HUES64 (cell line): ENCODE data around the gene SYTL2.

Experiments
- H3K27ac ChIP-seq: 2 replicates; pipeline ENCODE4 v1.7.0; 2013; ENCODE audit warnings: low read depth, low read length, inconsistent platforms
- H3K27me3 ChIP-seq: 2 replicates; pipeline ENCODE4 v1.6.1; 2013; ENCODE audit warnings: mild to moderate bottlenecking, low read length; ENCODE audit not compliant: insufficient read depth
- H3K36me3 ChIP-seq: 2 replicates; pipeline ENCODE4 v1.6.1; 2013; ENCODE audit warnings: mild to moderate bottlenecking, low read length; ENCODE audit not compliant: insufficient read depth
- H3K4me1 ChIP-seq: 2 replicates; pipeline ENCODE4 v1.6.1; 2013; ENCODE audit warnings: mild to moderate bottlenecking, low read length, moderate library complexity; ENCODE audit not compliant: insufficient read depth
- H3K4me3 ChIP-seq: 2 replicates; pipeline ENCODE4 v1.5.1; 2013; ENCODE audit warnings: mild to moderate bottlenecking, low read length, moderate library complexity
- H3K9ac ChIP-seq: 2 replicates; pipeline ENCODE4 v1.6.1; 2013; ENCODE audit warnings: mild to moderate bottlenecking, low read depth, low read length
- H3K9me3 ChIP-seq: 2 replicates; pipeline ENCODE4 v1.6.1; 2013; ENCODE audit warnings: low read depth, low read length; ENCODE audit not compliant: insufficient read depth
- WGBS: fragments of 150-250, 120-280 bp; methylation state at CpG from one replicate; pipeline ENCODE4 v1.1.7; 2013; ENCODE audit warnings: missing lambda C conversion rate; 5-methylcytosine and 5-hydroxymethylcytosine counted together

Gene SYTL2

GRCh38 chr11:85704967-85705366 lies 106.0 kb downstream of the SYTL2 start:
- WGBS, result 100% methylated on average over 2 of the region's 3 CpGs
- Histone ChIP-seq H3K36me3 (no peaks in the 10 kb centered on the region), H3K4me1 (0 out of 2 replicates have a peak, but pooled peaks cover 4% of the 10 kb centered on the region), H3K9ac (no peak overlapping the region), H3K27me3 (no peaks in the 10 kb centered on the region), H3K4me3 (no peak overlapping the region), H3K27ac (no peak overlapping the region), H3K9me3 (no peaks in the 10 kb centered on the region)

DNA sequence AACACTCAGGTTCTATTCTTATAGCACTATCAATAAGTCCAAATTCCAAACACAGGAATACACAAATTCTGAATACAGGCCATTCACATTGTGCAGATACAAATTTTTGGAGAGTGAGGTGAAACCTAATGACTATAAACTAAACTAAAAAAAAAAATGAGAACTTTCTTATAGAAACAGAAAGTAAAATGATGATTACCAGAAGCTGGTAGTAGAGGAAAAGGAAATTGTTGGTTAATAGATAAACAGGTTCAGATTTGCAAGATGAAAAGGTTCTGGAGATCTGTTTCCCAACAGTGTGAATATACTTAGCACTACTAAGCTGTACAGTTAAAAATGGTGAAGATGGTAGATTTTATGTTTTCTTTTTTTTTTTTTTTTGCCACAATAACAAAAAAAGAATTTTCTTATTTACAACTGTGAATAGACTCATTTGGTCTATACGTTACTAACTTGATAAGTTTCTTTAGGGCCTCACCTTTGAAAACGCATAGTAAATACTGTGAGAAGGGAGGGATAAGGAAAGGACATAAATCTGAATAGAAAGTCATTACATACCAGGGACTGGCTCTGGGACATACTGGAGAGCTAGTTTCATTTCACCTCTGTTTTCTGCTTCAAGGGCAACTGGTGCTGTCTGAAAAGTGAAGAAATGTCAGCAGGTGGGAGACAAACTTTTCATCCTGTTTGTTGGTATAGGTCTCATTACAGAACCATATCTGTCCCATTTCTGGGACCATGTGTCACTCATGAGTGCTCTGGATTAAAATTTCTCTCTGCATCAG lies 110.8 kb downstream of the SYTL2 start:
- no peak overlapping the region for H3K9ac ChIP-seq
- H3K27ac ChIP-seq, result no peak overlapping the region
- no peaks in the 10 kb centered on the region for H3K27me3 ChIP-seq
- no peak overlapping the region for H3K4me3 ChIP-seq
- no peaks in the 10 kb centered on the region for H3K9me3 ChIP-seq
- WGBS, result 92% methylated on average over 2 of the region's 2 CpGs
- H3K36me3 ChIP-seq, result no peaks in the 10 kb centered on the region
- peaks cover 11% of the 10 kb centered on the region; the same call in 1 of the 2 replicates for H3K4me1 ChIP-seq

- H3K27me3 ChIP-seq, result no peaks in the 10 kb centered on the region
- peaks cover 11% of the 10 kb centered on the region; the same call in 1 of the 2 replicates for H3K4me1 ChIP-seq
- no peak overlapping the region for H3K4me3 ChIP-seq
- H3K27ac ChIP-seq, result no peak overlapping the region
- H3K36me3 ChIP-seq, result no peaks in the 10 kb centered on the region
- WGBS, result 100% methylated on average over 1 of the region's 1 CpG
- H3K9me3 ChIP-seq, result no peaks in the 10 kb centered on the region
- H3K9ac ChIP-seq, result no peak overlapping the region
These were observed 112.7 kb downstream of the SYTL2 start for GRCh38 chr11:85698195-85698594.

GRCh38 chr11:85697747-85698146 lies 113.2 kb downstream of the SYTL2 start:
- Histone ChIP-seq H3K36me3 (no peaks in the 10 kb centered on the region), H3K9me3 (no peaks in the 10 kb centered on the region), H3K4me3 (no peak overlapping the region), H3K9ac (no peak overlapping the region), H3K27me3 (no peaks in the 10 kb centered on the region), H3K27ac (no peak overlapping the region), H3K4me1 (peaks cover 11% of the 10 kb centered on the region; the same call in 1 of the 2 replicates)
- 90% methylated on average over 2 of the region's 2 CpGs for WGBS

- no peak overlapping the region for H3K27ac ChIP-seq
These were observed 115.4 kb downstream of the SYTL2 start for GRCh38 chr11:85695546-85695945.

DNA sequence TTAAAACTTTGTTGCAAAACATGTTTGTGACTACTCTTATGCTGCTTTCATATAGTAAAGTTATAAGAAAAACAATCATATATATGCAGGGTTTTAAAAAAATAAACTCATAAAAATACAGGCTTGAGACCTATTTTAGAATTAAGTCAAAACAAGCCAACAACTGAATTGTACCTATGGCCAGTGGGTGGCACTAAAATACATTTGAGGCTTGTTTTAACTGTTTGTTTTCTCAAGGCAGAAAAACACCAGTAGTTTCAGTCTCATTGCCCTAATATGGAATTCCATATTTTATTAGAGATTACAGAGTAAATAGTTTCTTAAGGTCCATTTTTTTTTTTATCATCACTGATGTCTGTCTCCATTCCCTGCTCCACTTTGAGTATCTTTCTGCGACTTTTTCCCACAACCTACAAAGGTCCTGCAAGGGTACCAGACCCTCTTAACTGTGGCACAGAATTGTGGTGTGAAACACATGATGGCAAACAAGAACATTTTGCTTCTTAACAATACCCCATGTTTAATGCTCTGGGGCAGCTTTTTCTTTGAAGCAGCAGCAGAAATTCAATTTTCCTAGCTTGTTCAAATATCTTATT lies 116.5 kb downstream of the SYTL2 start:
- Histone ChIP-seq H3K9me3 (no peaks in the 10 kb centered on the region), H3K36me3 (no peaks in the 10 kb centered on the region), H3K4me3 (no peak overlapping the region), H3K4me1 (peaks cover 7% of the 10 kb centered on the region; the same call in 1 of the 2 replicates), H3K9ac (no peak overlapping the region), H3K27me3 (no peaks in the 10 kb centered on the region), H3K27ac (no peak overlapping the region)
- 88% methylated on average over 1 of the region's 1 CpG for WGBS

More at GRCh38 chr11:85695546-85695945, 115.4 kb downstream of the SYTL2 start:
- Histone ChIP-seq H3K4me1 (peaks cover 11% of the 10 kb centered on the region; the same call in 1 of the 2 replicates), H3K4me3 (no peak overlapping the region), H3K36me3 (no peaks in the 10 kb centered on the region), H3K9me3 (no peaks in the 10 kb centered on the region), H3K27me3 (no peaks in the 10 kb centered on the region), H3K9ac (no peak overlapping the region)

DNA sequence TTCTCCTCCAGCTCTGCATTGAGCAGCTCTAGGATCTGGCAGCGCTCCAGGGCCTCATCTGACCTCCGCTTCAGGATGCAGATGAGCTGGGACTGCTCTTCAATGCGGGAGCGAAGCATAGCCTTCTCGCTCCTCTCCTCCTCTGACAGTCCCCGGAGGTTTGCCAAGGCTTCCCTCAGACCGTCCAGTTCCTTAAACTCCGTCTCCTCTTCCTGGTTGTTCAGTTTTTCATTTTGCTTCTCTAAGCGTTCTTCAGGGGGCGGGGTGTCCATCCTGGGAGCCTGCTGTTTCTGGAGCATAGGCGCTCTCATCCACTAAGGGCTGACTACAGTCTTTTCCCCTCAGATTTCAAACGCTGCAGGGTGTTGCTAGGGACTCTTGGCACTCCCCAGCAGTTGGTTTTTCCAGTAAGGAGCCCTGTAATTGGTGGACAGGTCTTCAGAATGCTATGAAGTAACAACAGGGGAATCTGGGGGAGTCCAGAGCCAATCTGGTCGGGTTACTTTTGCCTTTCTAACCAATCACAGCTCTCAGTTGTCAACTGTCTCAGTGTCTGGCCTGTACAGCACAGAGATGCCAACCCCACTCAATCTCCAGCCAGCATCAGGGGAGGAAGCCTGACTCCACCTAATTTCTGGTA lies 125.0 kb downstream of the SYTL2 start, which contains the start of gene CCDC89:
Gene CCDC89 (minus strand): TSS at position 376 of the 640 bp plus-strand sequence. CDS start 65 bp downstream, at position 311.
- WGBS, result 92% methylated on average over 13 of the region's 13 CpGs
- Histone ChIP-seq H3K36me3 (no peaks in the 10 kb centered on the region), H3K9me3 (no peaks in the 10 kb centered on the region), H3K4me3 (no peak within 1 kb of the TSS), H3K4me1 (no peaks in the 10 kb centered on the region; the same call in 1 of the 2 replicates), H3K27ac (no peak within 1 kb of the TSS), H3K9ac (no peak within 1 kb of the TSS), H3K27me3 (no peaks in the 10 kb centered on the region)

GRCh38 chr11:85685125-85685819 lies 125.7 kb downstream of the SYTL2 start:
- Histone ChIP-seq H3K36me3 (no peaks in the 10 kb centered on the region), H3K4me1 (no peaks in the 10 kb centered on the region; the same call in 1 of the 2 replicates), H3K9me3 (no peaks in the 10 kb centered on the region), H3K27ac (no peak overlapping the region), H3K9ac (no peak overlapping the region), H3K27me3 (no peaks in the 10 kb centered on the region), H3K4me3 (no peak overlapping the region)
- WGBS, result 94% methylated on average over 15 of the region's 15 CpGs

- H3K36me3 ChIP-seq, result no peaks in the 10 kb centered on the region
- H3K9ac ChIP-seq, result no peak overlapping the region
- H3K9me3 ChIP-seq, result no peaks in the 10 kb centered on the region
- no peak overlapping the region for H3K4me3 ChIP-seq
- H3K4me1 ChIP-seq, result peaks cover 7% of the 10 kb centered on the region
- no peak overlapping the region for H3K27ac ChIP-seq
- 95% methylated on average over 43 of the region's 43 CpGs for WGBS
- H3K27me3 ChIP-seq, result no peaks in the 10 kb centered on the region
These were observed 128.3 kb downstream of the SYTL2 start for GRCh38 chr11:85682330-85683305.

GRCh38 chr11:85680897-85681296 lies 130.0 kb downstream of the SYTL2 start:
- 87% methylated on average over 1 of the region's 1 CpG for WGBS
- no peak overlapping the region for H3K4me3 ChIP-seq
- H3K36me3 ChIP-seq, result no peaks in the 10 kb centered on the region
- no peak overlapping the region for H3K27ac ChIP-seq
- H3K9me3 ChIP-seq, result no peaks in the 10 kb centered on the region
- peaks cover 7% of the 10 kb centered on the region for H3K4me1 ChIP-seq
- H3K9ac ChIP-seq, result no peak overlapping the region
- no peaks in the 10 kb centered on the region for H3K27me3 ChIP-seq
